ENCODE measurements around the gene ARL6IP1.

ARL6IP1 gene

GRCh38 chr16:18801145-18801972, at the start of gene ARL6IP1:
Gene ARL6IP1 (minus strand): TSS chr16:18801549. CDS start chr16:18801466, 83 bp downstream.
- peak; percentile 98 for DNase-seq (ENCODE audit: low read depth)

GRCh38 chr16:18846416-18846815, 45.1 kb upstream of the ARL6IP1 start:
- DNase-seq (ENCODE audit: low read depth), result no peak

DNA sequence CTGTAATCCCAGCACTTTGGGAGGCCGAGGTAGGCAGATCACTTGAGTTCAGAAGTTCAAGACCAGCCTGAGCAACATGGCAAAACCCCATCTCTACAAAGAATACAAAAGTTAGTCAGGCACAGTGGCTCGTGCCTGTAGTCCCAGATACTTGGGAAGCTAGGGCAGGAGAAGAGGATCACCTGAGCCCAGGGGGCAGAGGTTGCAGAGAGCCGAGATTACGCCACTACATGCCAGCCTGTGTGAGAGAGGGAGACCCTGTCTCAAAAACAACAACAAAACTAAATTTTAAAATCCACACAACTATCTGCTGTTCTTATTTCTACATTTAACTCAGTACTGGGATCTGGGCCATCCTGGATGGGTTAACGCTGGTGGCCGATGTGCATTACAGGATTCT, 41.2 kb upstream of the ARL6IP1 start:
- DNase-seq (ENCODE audit: low read depth), result no peak

GRCh38 chr16:18841833-18842525, 40.6 kb upstream of the ARL6IP1 start:
- DNase-seq (ENCODE audit: low read depth), result no peak

DNA sequence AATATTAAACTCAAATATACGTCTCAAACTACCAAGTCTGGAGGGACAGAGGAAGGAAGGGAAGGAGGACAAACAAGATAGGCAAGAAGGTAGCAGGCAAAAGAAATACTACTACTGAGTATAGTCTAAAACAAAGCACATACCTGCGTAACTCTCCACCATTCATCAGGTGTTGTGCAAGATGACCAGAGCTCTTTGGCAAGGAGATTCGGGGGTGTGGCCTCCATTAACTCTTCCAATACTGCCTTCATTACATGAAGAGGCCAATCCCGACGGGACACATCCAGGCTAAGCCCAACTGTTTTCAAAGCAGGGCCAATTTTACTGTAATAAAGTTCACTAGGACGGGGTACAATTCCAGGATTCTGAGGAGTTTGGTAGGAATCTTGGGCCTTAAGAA, 38.2 kb upstream of the ARL6IP1 start:
- no peak for DNase-seq (ENCODE audit: low read depth)

DNA sequence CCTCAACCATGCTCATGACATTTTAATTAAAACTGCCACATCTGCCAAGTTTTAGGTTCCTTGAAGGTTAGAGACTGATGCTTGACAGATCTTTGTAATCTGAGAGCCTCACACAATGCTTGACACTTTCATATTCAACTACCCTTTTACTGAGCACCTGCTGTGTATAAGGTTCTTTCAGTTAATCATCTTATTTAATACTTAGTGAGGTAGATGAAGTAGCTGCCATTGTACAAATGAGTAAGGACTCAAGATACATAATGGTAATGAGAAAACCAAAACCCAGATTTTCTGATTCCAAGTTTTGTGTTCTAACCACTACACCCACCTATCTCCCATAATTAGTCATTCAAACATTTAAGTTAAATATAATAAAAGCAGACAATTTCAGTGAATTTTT, 35.4 kb upstream of the ARL6IP1 start:
- no peak for DNase-seq (ENCODE audit: low read depth)

DNA sequence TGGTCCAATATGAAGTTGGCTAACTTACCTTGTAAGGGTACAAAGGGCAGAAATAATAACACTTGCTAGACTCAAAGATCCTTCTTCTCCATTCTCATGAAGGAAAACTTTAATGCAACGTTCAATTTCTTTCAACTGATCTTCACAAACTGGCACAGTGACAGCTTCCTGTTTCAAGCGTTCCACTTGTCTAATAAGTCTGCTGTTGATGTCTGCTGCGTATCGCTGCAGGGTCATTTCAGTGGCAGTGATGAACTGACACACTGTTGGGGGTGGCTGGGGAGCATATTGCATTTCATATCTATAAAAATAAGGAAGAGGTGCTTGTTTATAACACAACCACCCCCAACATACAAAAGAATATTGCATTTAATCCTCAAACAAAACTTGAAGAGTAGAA, 33.5 kb upstream of the ARL6IP1 start:
- no peak for DNase-seq (ENCODE audit: low read depth)

DNA sequence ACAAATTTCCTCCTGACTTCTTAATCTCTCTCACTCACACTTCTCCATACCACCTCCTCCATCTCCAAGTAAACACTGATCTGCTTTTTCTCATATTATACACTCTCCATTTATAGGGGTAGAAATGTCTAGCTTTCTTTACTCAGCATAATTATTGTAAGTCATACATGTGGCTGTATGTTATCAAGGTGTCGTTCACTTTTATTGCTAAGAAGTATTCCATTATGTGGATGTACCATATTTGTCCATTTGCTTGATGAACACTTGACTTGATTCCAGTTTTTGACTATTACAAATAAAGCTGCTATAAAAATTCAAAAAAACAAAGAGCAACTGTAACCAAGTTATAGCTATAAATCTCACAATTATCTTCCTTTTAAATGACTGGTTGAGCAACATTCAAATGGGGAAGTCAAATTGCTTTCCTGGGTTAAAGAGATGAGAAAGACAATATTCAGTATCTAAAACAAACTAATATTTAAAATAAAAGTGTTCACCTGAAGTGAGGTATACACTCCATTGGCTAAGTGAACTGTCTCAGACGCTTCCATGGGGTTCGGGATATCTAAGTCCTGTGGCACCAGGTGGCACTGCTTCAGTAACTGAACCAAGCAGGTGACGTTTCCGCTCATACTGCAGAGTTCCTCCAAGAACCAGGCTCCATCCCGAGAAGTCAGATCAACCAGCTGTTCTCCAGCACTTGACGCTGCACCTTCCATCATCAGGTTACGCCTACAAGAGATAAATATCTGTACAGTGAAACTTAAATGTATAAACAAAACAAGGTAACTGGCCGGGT, 32.6 kb upstream of the ARL6IP1 start:
- DNase-seq (ENCODE audit: low read depth), result no peak

- no peak for DNase-seq (ENCODE audit: low read depth)
Observed at GRCh38 chr16:18832613-18833012, 31.3 kb upstream of the ARL6IP1 start.

DNA sequence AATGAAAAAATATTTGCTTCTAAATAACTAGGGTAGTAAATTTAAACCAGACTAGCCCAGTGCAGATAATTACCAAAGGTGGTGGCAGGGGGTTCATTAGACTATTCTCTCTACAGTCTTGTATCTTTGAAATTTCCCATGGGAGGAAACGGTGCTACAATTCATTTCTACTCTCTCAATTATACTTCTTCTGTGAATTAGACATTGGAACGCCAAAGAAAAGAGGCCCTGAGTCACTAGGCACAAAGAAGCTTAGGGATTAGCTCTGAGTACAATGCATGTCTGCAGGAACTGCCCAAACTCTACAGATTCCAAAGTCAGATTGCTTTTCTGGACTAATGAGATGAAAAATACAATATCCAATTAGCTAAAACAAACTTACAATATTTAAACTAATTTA, 30.7 kb upstream of the ARL6IP1 start:
- DNase-seq (ENCODE audit: low read depth), result no peak

GRCh38 chr16:18829251-18829650, 27.9 kb upstream of the ARL6IP1 start:
- DNase-seq (ENCODE audit: low read depth), result no peak

DNA sequence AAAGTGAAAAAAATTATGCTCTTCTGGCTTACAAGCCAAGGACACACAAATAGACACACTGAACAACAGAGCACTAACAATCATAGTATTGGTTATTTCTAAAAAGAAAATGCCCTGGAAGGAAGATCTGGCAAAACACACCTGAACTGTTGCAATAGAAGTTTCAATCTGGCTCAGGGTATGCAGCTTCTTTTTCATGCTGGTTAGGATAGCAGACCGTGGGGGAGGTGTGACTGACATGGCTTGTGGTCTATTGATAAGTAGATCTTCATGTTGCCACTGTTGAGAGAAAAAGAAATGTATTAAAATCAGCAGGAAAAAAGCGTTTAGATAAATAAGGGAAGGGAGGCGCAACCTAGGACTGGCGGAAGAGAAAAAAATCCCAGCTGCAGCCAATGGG, 26.5 kb upstream of the ARL6IP1 start:
- no peak for DNase-seq (ENCODE audit: low read depth)

DNA sequence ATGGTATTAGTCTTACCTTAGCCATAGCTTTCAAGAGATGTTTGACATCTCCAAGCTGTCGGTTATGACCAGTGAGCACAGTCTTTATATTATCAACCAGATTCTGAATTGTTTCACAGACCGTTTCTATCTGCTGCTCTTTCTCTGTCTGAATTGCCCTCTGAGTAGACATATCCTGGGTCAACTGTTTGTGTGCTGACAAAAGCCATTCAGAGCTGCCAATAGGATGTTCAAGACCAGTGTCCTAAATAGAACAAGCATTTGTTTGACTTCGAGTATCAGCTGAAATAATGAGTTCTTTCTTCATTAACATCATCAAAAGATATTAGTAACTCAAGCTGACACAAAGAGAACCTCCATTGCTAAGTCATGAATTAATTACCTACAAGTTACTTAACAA, 14.9 kb upstream of the ARL6IP1 start:
- no peak for DNase-seq (ENCODE audit: low read depth)

DNA sequence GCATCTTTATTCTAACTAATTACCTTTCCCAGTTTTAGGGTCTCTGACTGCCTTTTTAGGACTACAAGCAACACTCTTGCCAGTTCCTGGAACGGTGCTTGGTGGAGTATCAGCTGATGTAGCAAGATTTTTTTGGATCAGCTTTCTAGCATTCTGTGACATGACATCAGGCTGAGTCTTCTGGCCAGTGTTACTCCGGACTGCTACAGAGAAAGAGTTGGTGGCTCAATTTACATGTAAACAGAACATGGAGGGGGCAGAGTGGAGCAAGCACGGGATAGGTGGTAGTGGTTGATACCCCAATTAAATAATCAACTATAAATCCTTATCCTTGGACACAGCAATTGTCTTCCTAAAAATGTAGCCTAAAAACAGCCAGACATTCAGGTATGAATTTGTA, 10.6 kb upstream of the ARL6IP1 start:
- no peak for DNase-seq (ENCODE audit: low read depth)

DNA sequence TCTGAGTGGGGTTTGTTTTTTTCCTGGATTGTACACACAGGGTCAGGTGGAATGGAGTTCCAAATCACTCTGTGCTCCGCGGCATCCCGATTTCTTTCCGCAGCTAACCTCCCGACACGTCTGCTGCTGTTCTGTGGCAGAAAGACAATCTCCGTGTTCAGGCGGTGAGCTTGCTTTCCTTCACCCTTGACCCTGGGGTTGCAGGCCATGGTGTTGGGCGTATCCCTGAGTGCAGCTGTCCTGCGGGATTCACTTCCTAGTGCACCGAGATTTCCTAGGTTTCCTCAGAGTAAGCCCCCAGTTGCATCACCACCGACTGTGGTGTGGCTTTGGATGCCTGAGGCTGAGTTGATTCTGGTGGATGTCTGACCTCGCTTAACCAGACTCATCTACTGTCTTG, 7.8 kb upstream of the ARL6IP1 start:
- no peak for DNase-seq (ENCODE audit: low read depth)

DNA sequence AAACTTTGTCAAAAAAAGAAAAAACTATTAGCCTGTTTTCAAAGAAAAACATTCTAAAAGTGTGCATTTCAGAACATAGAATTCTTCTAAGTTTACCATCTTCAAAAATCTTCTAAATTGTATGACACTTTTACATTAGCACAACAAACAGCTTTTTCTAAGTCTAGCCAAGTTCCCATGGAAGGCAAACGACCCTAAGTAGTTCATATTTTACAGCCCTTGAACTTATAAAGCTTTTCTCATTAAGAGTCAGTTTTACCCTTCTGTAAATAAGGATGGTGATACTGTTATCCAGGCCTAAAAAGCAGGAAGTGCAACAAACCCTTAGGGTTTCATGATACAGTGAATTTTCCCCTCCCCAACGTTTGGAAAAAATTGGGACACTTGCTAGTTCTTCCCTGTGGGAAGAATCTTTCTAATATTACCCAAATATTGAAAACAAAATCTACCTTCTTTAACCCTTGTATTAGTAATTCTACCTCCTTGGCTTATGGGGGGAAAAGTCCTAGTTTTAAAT, 4.0 kb upstream of the ARL6IP1 start:
- no peak for DNase-seq (ENCODE audit: low read depth)

DNA sequence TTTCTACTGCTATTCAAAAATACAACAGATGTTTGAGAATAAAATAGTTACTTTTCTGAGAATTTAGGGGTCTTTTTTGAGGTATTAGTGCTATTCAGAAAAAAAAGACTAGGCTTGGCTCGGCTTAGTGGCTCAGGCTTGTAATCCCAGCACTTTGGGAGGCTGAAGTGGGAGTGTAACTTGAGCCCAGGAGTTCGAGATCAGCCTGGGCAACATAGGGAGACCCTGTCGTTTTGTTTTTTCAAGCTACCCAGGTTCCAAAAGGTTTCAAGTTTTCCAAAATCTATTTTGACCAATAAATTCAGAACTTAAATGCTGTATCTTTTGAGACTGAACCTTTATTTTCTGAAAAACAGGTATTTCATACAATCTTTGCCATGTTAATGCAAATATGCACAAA, 3.2 kb upstream of the ARL6IP1 start:
- no peak for DNase-seq (ENCODE audit: low read depth)

DNA sequence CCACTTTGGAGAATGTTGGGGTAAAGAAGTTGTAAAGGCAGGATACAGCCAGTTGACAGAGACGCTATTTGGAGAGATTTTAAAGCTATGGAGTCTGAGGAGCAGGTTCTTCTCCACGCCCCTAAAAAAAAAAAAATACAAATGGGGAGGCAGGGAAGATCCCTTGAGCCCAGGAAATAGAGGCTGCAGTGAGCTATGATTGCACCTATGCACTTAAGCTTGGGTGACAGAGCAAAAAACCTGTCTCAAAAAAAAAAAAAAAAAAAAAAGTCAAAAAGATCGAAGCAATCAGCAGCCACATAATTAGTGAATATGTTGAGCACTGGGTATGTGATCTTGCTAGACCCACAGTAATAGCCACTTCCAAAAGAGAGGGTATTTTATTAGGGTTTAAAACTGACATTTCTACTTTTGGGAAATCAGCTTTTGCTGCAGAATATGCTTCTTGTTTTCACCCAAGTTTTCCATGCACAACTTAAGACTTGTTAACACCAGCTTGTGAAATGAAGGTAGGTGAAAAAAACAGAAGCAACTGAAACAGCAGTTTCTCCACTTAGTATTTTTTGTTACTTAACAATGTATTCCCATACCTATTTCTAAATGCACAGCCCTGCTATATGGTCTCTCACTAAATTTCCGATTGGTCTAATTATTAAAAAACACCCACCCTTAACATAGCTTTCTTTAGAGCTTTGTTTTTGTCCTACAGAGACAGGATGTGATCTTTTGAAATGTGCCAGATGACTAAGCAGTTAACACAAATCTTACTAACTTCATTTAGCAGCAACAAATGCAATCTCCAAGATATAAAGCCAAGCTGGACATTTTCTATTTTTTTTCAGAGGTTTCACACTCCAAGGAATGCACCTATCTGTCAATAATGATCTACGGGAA, 2.5 kb upstream of the ARL6IP1 start:
- DNase-seq (ENCODE audit: low read depth), result no peak

DNA sequence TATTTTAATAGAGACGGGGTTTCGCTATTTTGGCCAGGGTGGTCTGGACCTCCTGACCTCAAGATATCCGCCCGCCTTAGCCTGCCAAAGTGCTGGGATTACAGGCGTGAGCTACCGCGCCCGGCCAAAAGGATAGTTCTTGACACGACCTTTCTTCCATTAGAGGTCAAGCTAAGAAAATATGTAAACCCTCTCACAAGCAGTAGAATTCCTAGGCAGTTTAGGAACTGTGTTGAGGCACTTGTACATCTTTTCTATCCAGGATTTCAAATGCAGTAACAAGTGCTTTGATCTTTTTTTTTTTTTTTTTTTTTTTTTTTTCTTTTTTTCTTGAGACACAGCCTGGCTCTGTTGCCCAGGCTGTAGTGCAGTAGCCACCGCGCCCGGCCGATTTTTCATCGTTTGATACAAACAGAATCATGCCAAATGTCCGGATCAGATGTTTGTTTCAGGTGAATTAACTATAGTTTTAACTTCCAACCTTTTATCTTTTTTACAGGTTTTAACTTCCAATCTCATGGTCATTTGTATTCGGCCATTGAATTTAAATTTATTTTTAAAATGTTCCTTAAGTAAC, 1.5 kb upstream of the ARL6IP1 start:
- DNase-seq (ENCODE audit: low read depth), result no peak

- no peak for DNase-seq (ENCODE audit: low read depth)
Observed at GRCh38 chr16:18800775-18801144, 589 bp downstream of the ARL6IP1 start.

- DNase-seq (ENCODE audit: low read depth), result no peak
Observed at GRCh38 chr16:18800293-18800692, 1.1 kb downstream of the ARL6IP1 start.

All from activated T-helper 9 cell treated with anti-CD3 and anti-CD28 coated beads, Interleukin-2, amount 50 U/mL, for 16 hours (primary cell).